GM21367 (cell line): Measurements from ENCODE around the gene GRAMD2B.

Experiments used
- ATAC-seq: cut with Tn5 transposase; IDR thresholded peaks from one replicate; pipeline ENCODE4 v1.9.1; 2021; ENCODE audit not compliant: unreplicated experiment

The GRAMD2B gene

GRCh38 chr5:126535856-126536545 lies 112.8 kb downstream of the GRAMD2B start:
- ATAC-seq = no peak

GRCh38 chr5:126536874-126537273 lies 113.7 kb downstream of the GRAMD2B start:
- no peak for ATAC-seq

- no peak for ATAC-seq
These were observed 115.4 kb downstream of the GRAMD2B start for GRCh38 chr5:126538579-126538978.

GRCh38 chr5:126540631-126541030 lies 117.4 kb downstream of the GRAMD2B start:
- ATAC-seq = no peak

GRCh38 chr5:126542441-126542840 lies 119.2 kb downstream of the GRAMD2B start:
- ATAC-seq = no peak

GRCh38 chr5:126543009-126543408 lies 119.8 kb downstream of the GRAMD2B start:
- ATAC-seq = no peak

- ATAC-seq = no peak
These were observed 120.5 kb downstream of the GRAMD2B start for GRCh38 chr5:126543660-126544059.
